ENCODE data around the gene TRDMT1.

TRDMT1 gene, protein sequence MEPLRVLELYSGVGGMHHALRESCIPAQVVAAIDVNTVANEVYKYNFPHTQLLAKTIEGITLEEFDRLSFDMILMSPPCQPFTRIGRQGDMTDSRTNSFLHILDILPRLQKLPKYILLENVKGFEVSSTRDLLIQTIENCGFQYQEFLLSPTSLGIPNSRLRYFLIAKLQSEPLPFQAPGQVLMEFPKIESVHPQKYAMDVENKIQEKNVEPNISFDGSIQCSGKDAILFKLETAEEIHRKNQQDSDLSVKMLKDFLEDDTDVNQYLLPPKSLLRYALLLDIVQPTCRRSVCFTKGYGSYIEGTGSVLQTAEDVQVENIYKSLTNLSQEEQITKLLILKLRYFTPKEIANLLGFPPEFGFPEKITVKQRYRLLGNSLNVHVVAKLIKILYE

GRCh38 chr10:17200912-17201793 is at the start of gene TRDMT1:
Gene TRDMT1, minus strand, starts transcription at chr10:17201672. Its CDS starts 38 bp downstream, at chr10:17201634.
- DNase-seq, result peak; percentile 10

GRCh38 chr10:17250736-17251135 is 49.3 kb upstream of the TRDMT1 start:
- no peak for DNase-seq

DNA sequence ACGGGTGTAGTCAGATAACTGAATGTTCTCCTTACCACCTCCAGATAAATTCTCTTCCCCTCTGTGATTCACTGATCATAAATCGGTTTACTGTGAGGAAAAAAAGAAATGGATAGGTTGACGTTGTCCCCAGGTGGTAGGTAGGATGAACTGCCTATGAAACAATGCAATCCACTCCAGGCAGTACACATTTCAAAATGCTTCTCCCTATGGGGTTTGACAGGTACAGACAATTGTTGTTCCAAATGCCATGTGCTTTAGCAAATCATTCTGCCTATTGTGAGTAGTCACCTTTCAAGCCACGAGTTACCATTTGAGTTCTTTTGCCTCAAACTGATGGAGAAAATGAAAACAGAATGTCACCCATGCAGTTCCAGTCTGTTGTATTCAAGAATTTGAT is 48.3 kb upstream of the TRDMT1 start:
- DNase-seq, result no peak

- DNase-seq, result no peak
Observed at GRCh38 chr10:17248964-17249363, 47.5 kb upstream of the TRDMT1 start.

GRCh38 chr10:17247210-17247609 is 45.7 kb upstream of the TRDMT1 start:
- DNase-seq, result no peak

GRCh38 chr10:17244700-17245365 is 43.4 kb upstream of the TRDMT1 start:
- DNase-seq, result no peak

- no peak for DNase-seq
Observed at GRCh38 chr10:17241611-17242333, 40.3 kb upstream of the TRDMT1 start.

DNA sequence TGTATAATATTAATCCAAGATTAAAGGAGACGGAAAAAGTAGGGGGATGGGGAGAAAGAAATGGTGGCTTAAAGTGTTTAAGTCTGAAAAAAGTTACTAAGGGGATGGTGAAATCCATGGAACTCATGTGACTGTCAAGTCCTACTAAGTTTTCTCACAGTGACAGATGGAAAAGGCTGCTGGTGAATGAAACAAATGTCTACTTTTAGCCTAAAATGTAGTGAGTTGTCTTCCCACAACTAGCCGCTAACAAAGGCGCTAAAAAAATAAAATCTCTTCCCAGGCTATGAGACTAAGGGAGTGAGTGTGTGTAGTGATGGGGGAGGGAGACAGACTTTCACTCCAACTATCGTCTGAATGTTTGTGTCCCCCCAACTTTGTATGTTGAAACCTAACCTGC is 39.1 kb upstream of the TRDMT1 start:
- DNase-seq, result no peak

DNA sequence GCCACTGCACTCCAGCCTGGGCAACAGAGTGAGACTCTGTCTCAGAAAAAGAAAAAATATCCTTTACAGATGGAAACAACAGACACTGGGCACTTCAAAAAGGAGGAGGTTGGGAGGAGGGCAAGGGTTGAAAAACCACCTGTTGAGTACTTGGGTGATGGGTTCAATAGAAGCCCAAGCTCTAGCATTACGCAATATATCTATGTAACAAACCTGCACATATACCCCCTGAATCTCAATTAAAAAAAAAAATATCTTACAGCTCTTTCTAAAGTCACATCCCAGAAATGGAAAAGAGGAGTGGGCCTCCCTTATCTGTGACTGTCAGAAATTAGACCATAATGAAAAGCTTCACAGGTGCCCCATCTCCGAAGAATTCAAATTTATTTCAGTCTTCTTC is 38.6 kb upstream of the TRDMT1 start:
- no peak for DNase-seq

- DNase-seq, result no peak
Observed at GRCh38 chr10:17239345-17240085, 38.0 kb upstream of the TRDMT1 start.

- no peak for DNase-seq
Observed at GRCh38 chr10:17238445-17239291, 37.2 kb upstream of the TRDMT1 start.

DNA sequence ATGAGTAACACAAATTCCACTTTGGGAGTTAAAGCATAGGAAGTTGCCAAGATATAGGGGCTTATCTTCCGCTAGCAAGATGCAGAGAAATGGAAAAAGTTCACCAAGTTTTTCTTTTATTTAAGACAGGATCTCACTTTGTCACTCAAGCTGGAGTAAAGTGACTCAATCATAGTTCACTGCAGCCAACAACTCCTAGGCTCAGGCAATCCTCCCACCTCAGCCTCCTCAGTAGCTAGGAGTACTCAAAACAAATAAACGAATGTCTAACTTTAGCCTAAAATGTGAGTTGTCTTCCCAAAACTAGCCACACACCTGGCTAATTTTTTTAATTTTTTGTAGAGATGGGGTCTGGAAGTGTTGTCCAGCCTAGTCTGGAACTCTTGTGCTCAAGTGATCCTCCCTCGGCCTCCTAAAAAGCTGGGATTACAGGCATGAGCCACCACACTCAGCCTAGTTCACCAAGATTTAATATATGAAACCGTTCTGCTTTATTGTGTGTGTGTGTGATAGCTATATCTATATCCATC is 36.5 kb upstream of the TRDMT1 start:
- DNase-seq, result no peak

GRCh38 chr10:17237149-17237527 is 35.7 kb upstream of the TRDMT1 start:
- DNase-seq, result no peak

DNA sequence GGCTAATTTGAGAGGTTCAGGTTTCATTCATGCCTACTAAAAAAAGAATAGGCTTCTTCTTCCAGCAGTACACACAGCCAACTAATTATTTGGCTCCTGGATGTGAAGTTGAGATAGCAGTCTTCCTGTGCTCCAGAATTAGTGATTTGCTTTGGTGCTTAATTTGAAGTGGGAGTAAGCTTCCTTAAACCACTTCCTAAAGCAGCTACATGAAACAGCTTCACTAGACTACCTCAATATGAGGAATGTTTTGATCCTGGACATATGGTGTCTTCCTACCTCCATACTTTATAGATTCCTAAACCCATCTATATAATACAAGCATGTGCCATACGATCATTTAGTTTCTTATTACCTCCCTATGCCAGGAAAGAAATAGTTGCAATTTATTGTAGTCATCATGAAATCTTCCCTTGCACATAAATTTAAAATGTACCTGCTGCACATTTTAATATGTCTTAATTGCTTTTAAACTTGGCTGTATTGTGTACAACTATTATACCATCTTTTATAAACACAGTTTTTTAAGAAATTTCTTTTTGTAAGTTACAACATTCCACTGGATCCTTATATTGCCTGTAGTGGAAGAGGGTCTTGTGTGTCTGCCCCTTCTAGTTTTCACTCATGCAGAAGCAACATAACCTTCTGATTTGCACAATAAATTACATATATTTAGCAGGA is 35.1 kb upstream of the TRDMT1 start:
- no peak for DNase-seq

GRCh38 chr10:17235136-17235535 is 33.7 kb upstream of the TRDMT1 start:
- DNase-seq, result no peak

GRCh38 chr10:17234431-17234945 is 33.0 kb upstream of the TRDMT1 start:
- no peak for DNase-seq

DNA sequence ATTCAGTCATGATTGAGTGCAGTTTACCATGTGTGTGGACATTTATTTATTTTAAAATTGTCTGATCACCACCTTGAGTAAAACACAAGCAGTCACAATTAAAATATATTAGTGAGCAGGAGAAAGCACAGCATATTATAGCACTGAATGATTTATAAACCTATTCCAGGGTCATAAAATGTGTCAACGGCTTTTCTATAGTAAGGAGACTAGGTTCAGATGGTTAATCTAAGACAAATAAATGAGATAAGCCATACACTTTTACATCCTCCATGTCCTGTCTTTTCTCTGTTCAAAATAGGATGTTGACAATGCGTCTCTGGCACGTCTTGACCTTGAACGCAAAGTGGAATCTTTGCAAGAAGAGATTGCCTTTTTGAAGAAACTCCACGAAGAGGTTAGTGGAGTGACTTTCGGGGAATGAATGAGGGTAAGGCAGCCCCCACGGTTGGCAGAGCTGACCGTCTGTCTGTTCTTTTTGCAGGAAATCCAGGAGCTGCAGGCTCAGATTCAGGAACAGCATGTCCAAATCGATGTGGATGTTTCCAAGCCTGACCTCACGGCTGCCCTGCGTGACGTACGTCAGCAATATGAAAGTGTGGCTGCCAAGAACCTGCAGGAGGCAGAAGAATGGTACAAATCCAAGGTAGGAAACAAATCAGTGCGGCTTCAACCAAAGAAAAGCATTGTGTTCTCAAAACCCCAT is 32.0 kb upstream of the TRDMT1 start:
- DNase-seq, result no peak

- DNase-seq, result no peak
Observed at GRCh38 chr10:17232276-17232960, 30.9 kb upstream of the TRDMT1 start.

GRCh38 chr10:17231788-17232187 is 30.3 kb upstream of the TRDMT1 start:
- DNase-seq, result no peak

Data from NCI-H2029 (cell line).